HepG2 (cell line): ENCODE results near the gene CEACAM21. TPM values are rescaled to one million over a fixed set of nuclear protein-coding genes. Genes with fewer than 3 reads are reported as not detected.

ENCODE experiments used
- ATAC-seq: fragments of 200-7000 bp; cut with Tn5 transposase; 3 replicates; pipeline ENCODE4 v1.9.1; 2020; ENCODE audit warnings: mild to moderate bottlenecking, moderate library complexity
- BruUV-seq: library from RNA; stranded (reverse); fragments of 400-500 nt; replicated peaks from 2 replicates; lab custom pipeline; 2021; lab: Mats Ljungman, UMichigan
- CTCF ChIA-PET: fragments of 300-600 bp; formaldehyde crosslinking; extraction: SDS; loops from one replicate; lab custom pipeline; 2021; ENCODE audit warnings: low total read pairs, inconsistent platforms, low intra/inter-chr PET ratio; lab: Yijun Ruan, JAX
- POLR2A ChIA-PET: fragments of 350-600 bp; sonication (Branson Sonifier 250); formaldehyde crosslinking; loops from one replicate; lab custom pipeline; 2020; ENCODE audit warnings: antibody characterized with exemption, inconsistent platforms; lab: Yijun Ruan, JAX
- DNase-seq: peaks from one replicate; pipeline ENCODE4 v3.0.0-alpha.2; 2015; ENCODE audit warnings: low spot score
- FAIRE-seq: peaks from 3 replicates; lab custom pipeline; 2011; peaks lifted over from hg19 to GRCh38; lab: Jason Lieb, UNC
- H2AFZ ChIP-seq: one replicate; pipeline ENCODE4 v1.6.1; 2011; ENCODE audit warnings: low read length, inconsistent platforms
- H3K27ac ChIP-seq: fragments of 300-600 bp; 3 replicates; pipeline ENCODE4 v1.8.0; 2011; ENCODE audit warnings: mixed run types, mild to moderate bottlenecking, mixed read lengths, low read length, inconsistent platforms; ENCODE audit not compliant: insufficient read depth; ENCODE audit errors: extremely low read length
- H3K27me3 ChIP-seq, 2 experiments: fragments of 200-600 bp in 1 of 2; 2 replicates in 1 of 2; 3 replicates in 1 of 2; pipeline versions ENCODE4 v1.6.0 to v1.8.0; 2011; ENCODE audit warnings: low read length in 2 of 2, mild to moderate bottlenecking in 2 of 2, moderate library complexity in 2 of 2, inconsistent platforms in 1 of 2; ENCODE audit not compliant: insufficient read depth in 2 of 2, control insufficient read depth in 1 of 2
- H3K36me3 ChIP-seq, 2 experiments: fragments of 200-600 bp in 1 of 2; replicated peaks in 1 of 2; 2 replicates in 1 of 2; 3 replicates in 1 of 2; pipeline versions ENCODE4 v1.5.1 to v1.8.0; 2011; ENCODE audit warnings: low read length in 2 of 2, inconsistent platforms in 1 of 2; ENCODE audit not compliant: insufficient read depth in 2 of 2, control insufficient read depth in 1 of 2
- H3K4me1 ChIP-seq: 2 replicates; pipeline ENCODE4 v1.5.1; 2012; ENCODE audit warnings: low read length, inconsistent platforms; ENCODE audit not compliant: insufficient read depth
- H3K4me2 ChIP-seq: 2 replicates; pipeline ENCODE4 v1.6.0; 2011; ENCODE audit warnings: low read depth, low read length, inconsistent platforms
- H3K4me3 ChIP-seq, 3 experiments: fragments of 200-600 bp in 1 of 3; sonication (generic), shearing (Covaris generic) in 1 of 3; replicated peaks in 1 of 3; 2 replicates each; pipeline ENCODE4 v1.5.1; 2011 to 2016; ENCODE audit warnings: low read length in 3 of 3, inconsistent platforms in 2 of 3, low read depth in 2 of 3, mild to moderate bottlenecking in 2 of 3, control low read depth in 1 of 3, mixed read lengths in 1 of 3; ENCODE audit not compliant: insufficient read depth in 1 of 3
- H3K79me2 ChIP-seq: one replicate; pipeline ENCODE4 v1.6.1; 2011; ENCODE audit warnings: low read length, inconsistent platforms; ENCODE audit not compliant: insufficient read depth
- H3K9ac ChIP-seq: 2 replicates; pipeline ENCODE4 v1.6.0; 2011; ENCODE audit warnings: mild to moderate bottlenecking, low read depth, low read length, inconsistent platforms; ENCODE audit not compliant: insufficient read depth
- H3K9me3 ChIP-seq: 2 replicates; pipeline ENCODE4 v1.5.1; 2012; ENCODE audit warnings: mild to moderate bottlenecking, low read length
- H4K20me1 ChIP-seq: 2 replicates; pipeline ENCODE4 v1.6.0; 2011; ENCODE audit warnings: inconsistent platforms, mild to moderate bottlenecking, low read length, moderate library complexity; ENCODE audit not compliant: insufficient read depth
- ARNT2 ChIP-seq: sonication (generic); formaldehyde crosslinking; IDR thresholded peaks from 2 replicates; pipeline ENCODE4 v1.8.0; 2022; ENCODE audit warnings: mild to moderate bottlenecking, low read depth, missing genetic modification reagents, moderate library complexity
- CAMTA2 ChIP-seq: sonication (generic); formaldehyde crosslinking; IDR thresholded peaks from 2 replicates; pipeline ENCODE4 v1.4.0; 2020; ENCODE audit warnings: mild to moderate bottlenecking, missing genetic modification reagents, borderline replicate concordance
- ELF3 ChIP-seq: IDR thresholded peaks from 2 replicates; pipeline ENCODE4 v1.6.1; 2016; ENCODE audit warnings: missing genetic modification reagents, missing compliant biosample characterization
- KAT7 ChIP-seq: IDR thresholded peaks from 2 replicates; pipeline ENCODE4 v1.6.1; 2018; ENCODE audit warnings: borderline replicate concordance, missing compliant biosample characterization
- MYNN ChIP-seq: sonication (generic); formaldehyde crosslinking; IDR thresholded peaks from 2 replicates; pipeline ENCODE4 v1.4.0; 2020; ENCODE audit warnings: mild to moderate bottlenecking, low read depth, missing genetic modification reagents
- NFIC ChIP-seq: IDR thresholded peaks from 2 replicates; pipeline ENCODE4 v1.6.1; 2012; ENCODE audit warnings: mild to moderate bottlenecking, low read length, inconsistent platforms
- RARA ChIP-seq: IDR thresholded peaks from 2 replicates; pipeline ENCODE4 v1.6.1; 2016; ENCODE audit warnings: missing genetic modification reagents, missing compliant biosample characterization
- SP1 ChIP-seq, 2 experiments: fragments of 450-650 bp in 1 of 2; sonication (generic) in 1 of 2; formaldehyde crosslinking in 1 of 2; IDR thresholded peaks; 2 replicates each; pipeline versions ENCODE4 v1.4.0 to v1.6.1; 2016 to 2020; ENCODE audit warnings: missing genetic modification reagents in 1 of 2
- TOE1 ChIP-seq: sonication (generic); formaldehyde crosslinking; IDR thresholded peaks from 2 replicates; pipeline ENCODE4 v1.4.0; 2020; ENCODE audit warnings: mild to moderate bottlenecking, missing genetic modification reagents
- ZC3H4 ChIP-seq: sonication (generic); formaldehyde crosslinking; IDR thresholded peaks from 2 replicates; pipeline ENCODE4 v1.4.0; 2020; ENCODE audit warnings: missing genetic modification reagents, borderline replicate concordance
- ZNF34 ChIP-seq: sonication (generic); formaldehyde crosslinking; IDR thresholded peaks from 2 replicates; pipeline ENCODE4 v1.4.0; 2020; ENCODE audit warnings: mild to moderate bottlenecking, missing genetic modification reagents, borderline replicate concordance
- ZNF562 ChIP-seq: sonication (generic); formaldehyde crosslinking; IDR thresholded peaks from 2 replicates; pipeline ENCODE4 v1.8.0; 2022; ENCODE audit warnings: missing genetic modification reagents, borderline replicate concordance
- ZNF572 ChIP-seq: sonication (generic); formaldehyde crosslinking; IDR thresholded peaks from 2 replicates; pipeline ENCODE4 v1.5.1; 2020; ENCODE audit warnings: mild to moderate bottlenecking, missing genetic modification reagents
- WGBS: methylation state at CpG from one replicate; pipeline ENCODE4 v1.1.6; 2017; ENCODE audit warnings: low lambda C conversion rate; 5-methylcytosine and 5-hydroxymethylcytosine counted together
- in situ Hi-C: cut with HindIII; loops from 2 replicates; pipeline ENCODE4 v1.10.0; 2017; ENCODE audit warnings: low pct_unique_long_range_greater_than_20kb; ENCODE audit not compliant: extremely low pct_ligation_motif_present
- intact Hi-C: fragments of 100-400 bp; cut with micrococcal nuclease; formaldehyde crosslinking; loops from one replicate; pipeline ENCODE4 v1.10.0; 2022; ENCODE audit not compliant: unreplicated experiment
- polyA plus RNA-seq, 8 experiments: library from polyadenylated mRNA; depleted of rRNA in 3 of 8; stranded (reverse) in 7 of 8; unstranded in 1 of 8; fragments of >200 nt; fragmentation: Illumina TruSeq in 4 of 8; extraction: Trizol in 4 of 8; gene quantifications; 2 replicates each; pipeline versions ENCODE4 v1.2.1 to v1.2.3, GENCODE V29; 2011 to 2016; ENCODE audit warnings: low read depth in 4 of 8, missing spikeins in 1 of 8, mixed read lengths in 1 of 8; ENCODE audit not compliant: insufficient read depth in 1 of 8
- total RNA-seq, 5 experiments: library from RNA; depleted of rRNA; stranded (reverse); fragments of >200 nt; fragmentation: Illumina TruSeq; extraction: Trizol; gene quantifications; 2 replicates each; pipeline ENCODE4 v1.2.3, GENCODE V29; 2016; ENCODE audit warnings: low read depth in 1 of 5
- TF ChIP-seq, protein P1 (sequence below): IDR thresholded peaks from 2 replicates; pipeline ENCODE4 v1.6.1; 2016; ENCODE audit warnings: missing genetic modification reagents, missing compliant biosample characterization
- TF ChIP-seq, protein P2 (sequence below): sonication (generic); formaldehyde crosslinking; IDR thresholded peaks from 2 replicates; pipeline ENCODE4 v1.5.0; 2020; ENCODE audit warnings: mild to moderate bottlenecking, missing genetic modification reagents

CEACAM21 gene
- total and polyA plus RNA-seq, 2 of the 13 experiments (the other 11 are each of a cell fraction or from before 2014, with no cell fraction given), result 0.05 TPM; not detected in 1

GRCh38 chr19:41621654-41622053 lies 45.7 kb downstream of the CEACAM21 start:
- no peak overlapping the region for H2AFZ ChIP-seq
- H3K9ac ChIP-seq, result no peak overlapping the region
- no TSS peak for BruUV-seq
- no peaks in the 10 kb centered on the region for H3K36me3 ChIP-seq
- peaks cover 0 to 7% of the 10 kb centered on the region in 2 experiments; a peak in 1 of 5 replicates for H3K27me3 ChIP-seq
- ChIA-PET POLR2A (no interaction called here), CTCF (no interaction called here)
- no peaks in the 10 kb centered on the region for H3K79me2 ChIP-seq
- H3K4me2 ChIP-seq, result no peak overlapping the region
- WGBS, result 6% methylated on average over 2 of the region's 7 CpGs
- no peak for ATAC-seq
- TF ChIP-seq KAT7 (CRISPR knock-in tag) (no peak), ZNF572 (no peak), SP1 (IDR thresholded peaks at IDR 0.05) (no peak), SP1 (CRISPR knock-in tag; IDR thresholded peaks at IDR 0.05) (no peak), NFIC (no peak), ZNF562 (CRISPR knock-in tag) (no peak), ELF3 (CRISPR knock-in tag) (no peak), CAMTA2 (CRISPR knock-in tag) (no peak), MYNN (CRISPR knock-in tag) (no peak), TOE1 (CRISPR knock-in tag) (no peak), RARA (CRISPR knock-in tag) (no peak), ZNF34 (CRISPR knock-in tag) (no peak)
- H3K4me3 ChIP-seq, result no peak overlapping the region
- no peak for DNase-seq
- FAIRE-seq, result no peak
- no peaks in the 10 kb centered on the region for H4K20me1 ChIP-seq
- in situ Hi-C loops, result no loop called here
- no peaks in the 10 kb centered on the region for H3K9me3 ChIP-seq
- intact Hi-C loops, result no loop called here
- no peaks in the 10 kb centered on the region for H3K4me1 ChIP-seq
- no peak overlapping the region for H3K27ac ChIP-seq

GRCh38 chr19:41623360-41623759 lies 47.4 kb downstream of the CEACAM21 start:
- Histone ChIP-seq H3K36me3 (no peaks in the 10 kb centered on the region), H3K4me3 (no peak overlapping the region), H2AFZ (no peak overlapping the region), H4K20me1 (no peaks in the 10 kb centered on the region), H3K27me3 (peaks cover 0 to 7% of the 10 kb centered on the region in 2 experiments; a peak in 1 of 5 replicates), H3K4me1 (no peaks in the 10 kb centered on the region), H3K9ac (no peak overlapping the region), H3K27ac (no peak overlapping the region), H3K79me2 (no peaks in the 10 kb centered on the region), H3K9me3 (no peaks in the 10 kb centered on the region), H3K4me2 (no peak overlapping the region)
- 20% methylated on average over 4 of the region's 4 CpGs for WGBS
- no TSS peak for BruUV-seq
- FAIRE-seq, result no peak
- no peak for ATAC-seq
- ChIA-PET POLR2A (no interaction called here), CTCF (no interaction called here)
- no peak for DNase-seq
- in situ Hi-C loops, result no loop called here
- intact Hi-C loops, result no loop called here
- TF ChIP-seq, protein P1, sequence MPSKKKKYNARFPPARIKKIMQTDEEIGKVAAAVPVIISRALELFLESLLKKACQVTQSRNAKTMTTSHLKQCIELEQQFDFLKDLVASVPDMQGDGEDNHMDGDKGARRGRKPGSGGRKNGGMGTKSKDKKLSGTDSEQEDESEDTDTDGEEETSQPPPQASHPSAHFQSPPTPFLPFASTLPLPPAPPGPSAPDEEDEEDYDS (CRISPR knock-in tag), result no peak
- TF ChIP-seq, protein P2, sequence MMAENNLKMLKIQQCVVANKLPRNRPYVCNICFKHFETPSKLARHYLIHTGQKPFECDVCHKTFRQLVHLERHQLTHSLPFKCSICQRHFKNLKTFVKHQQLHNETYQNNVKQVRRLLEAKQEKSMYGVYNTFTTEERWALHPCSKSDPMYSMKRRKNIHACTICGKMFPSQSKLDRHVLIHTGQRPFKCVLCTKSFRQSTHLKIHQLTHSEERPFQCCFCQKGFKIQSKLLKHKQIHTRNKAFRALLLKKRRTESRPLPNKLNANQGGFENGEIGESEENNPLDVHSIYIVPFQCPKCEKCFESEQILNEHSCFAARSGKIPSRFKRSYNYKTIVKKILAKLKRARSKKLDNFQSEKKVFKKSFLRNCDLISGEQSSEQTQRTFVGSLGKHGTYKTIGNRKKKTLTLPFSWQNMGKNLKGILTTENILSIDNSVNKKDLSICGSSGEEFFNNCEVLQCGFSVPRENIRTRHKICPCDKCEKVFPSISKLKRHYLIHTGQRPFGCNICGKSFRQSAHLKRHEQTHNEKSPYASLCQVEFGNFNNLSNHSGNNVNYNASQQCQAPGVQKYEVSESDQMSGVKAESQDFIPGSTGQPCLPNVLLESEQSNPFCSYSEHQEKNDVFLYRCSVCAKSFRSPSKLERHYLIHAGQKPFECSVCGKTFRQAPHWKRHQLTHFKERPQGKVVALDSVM (CRISPR knock-in tag), result no peak
- TF ChIP-seq ZNF34 (CRISPR knock-in tag) (no peak), ARNT2 (CRISPR knock-in tag) (no peak), ZC3H4 (no peak)
